Transverse colon (tissue), 4 donors: ENCODE results near the gene IL22RA1. TPM values are rescaled to one million over a fixed set of nuclear protein-coding genes. Genes with fewer than 3 reads are reported as not detected.

Source experiments
- DNase-seq: peaks from one replicate; pipeline ENCODE4 v3.0.0-alpha.2; 2019
- H3K27ac ChIP-seq, 4 donors: fragments of 200-600 bp; sonication (generic); 2 replicates each; pipeline ENCODE4 v1.5.1; 2016 to 2018; ENCODE audit warnings: inconsistent platforms in 4 of 4
- H3K27me3 ChIP-seq: fragments of 200-600 bp; sonication (generic); 2 replicates; pipeline ENCODE4 v1.5.1; 2017; ENCODE audit warnings: inconsistent platforms
- H3K36me3 ChIP-seq, 4 donors: fragments of 200-600 bp; sonication (generic); 2 replicates each; pipeline ENCODE4 v1.5.1; 2017 to 2019; ENCODE audit warnings: inconsistent platforms in 4 of 4
- H3K4me1 ChIP-seq, 4 donors: fragments of 200-600 bp; sonication (generic); 2 replicates each; pipeline ENCODE4 v1.5.1; 2017 to 2020; ENCODE audit warnings: inconsistent platforms in 4 of 4
- H3K4me3 ChIP-seq, 4 donors: fragments of 200-600 bp; sonication (generic); 1 replicate in 1 of 4; 2 replicates in 3 of 4; pipeline versions ENCODE4 v1.5.1 to v1.6.1; 2017 to 2019; ENCODE audit warnings: inconsistent platforms in 4 of 4
- H3K9me3 ChIP-seq, 2 donors: fragments of 200-600 bp; sonication (generic); 2 replicates each; pipeline ENCODE4 v1.5.1; 2017 to 2019; ENCODE audit warnings: inconsistent platforms in 2 of 2
- EP300 ChIP-seq: sonication (generic); formaldehyde crosslinking; IDR thresholded peaks from one replicate; pipeline ENCODE4 v1.6.1; 2017; ENCODE audit warnings: antibody characterized with exemption, low read depth
- POLR2A ChIP-seq: fragments of 450-650 bp; IDR thresholded peaks from one replicate; pipeline ENCODE4 v1.6.1; 2016; ENCODE audit warnings: antibody characterized with exemption, mild to moderate bottlenecking, moderate library complexity
- POLR2AphosphoS5 ChIP-seq, 3 donors: sonication (generic); formaldehyde crosslinking; IDR thresholded peaks; one replicate each; pipeline ENCODE4 v1.6.1; 2016; ENCODE audit warnings: antibody characterized with exemption in 3 of 3
- WGBS, 2 donors: methylation state at CpG; one replicate each; pipeline ENCODE4 v1.1.5; 2018; ENCODE audit warnings: low coverage in 1 of 2; 5-methylcytosine and 5-hydroxymethylcytosine counted together
- in situ Hi-C, 4 donors: fragments of 200-750 bp; cut with MboI; loops; one replicate each; pipeline versions ENCODE4 v1.15.0 to v1.15.1; 2017; ENCODE audit warnings: low sequenced_read_pairs in 3 of 4, low pct_ligation_motif_present in 1 of 4, low pct_unique_long_range_greater_than_20kb in 1 of 4
- intact Hi-C: fragments of 100-400 bp; cut with DNase I; formaldehyde crosslinking; loops from one replicate; pipeline ENCODE4 v1.15.1; 2023; ENCODE audit warnings: low total_unique reads
- total RNA-seq, 4 donors: library from RNA; depleted of rRNA; stranded (reverse); fragments of >200 nt; gene quantifications; one replicate each; pipeline ENCODE4 v1.1.0, GENCODE V29; 2016
- TF ChIP-seq, protein P1 (sequence below), 5 experiments: fragments of 200-600 bp in 3 of 5; fragments of 450-650 bp in 2 of 5; sonication (generic) in 3 of 5; IDR thresholded peaks; 1 replicate in 2 of 5; 2 replicates in 3 of 5; pipeline ENCODE4 v1.5.1; 2016 to 2017; ENCODE audit warnings: antibody characterized with exemption in 5 of 5, inconsistent platforms in 3 of 5, mild to moderate bottlenecking in 2 of 5, moderate library complexity in 1 of 5

Gene IL22RA1
- total RNA-seq, 4 donors from 2014 or later = 4.4 to 29.2 (median 27.3) TPM

DNA sequence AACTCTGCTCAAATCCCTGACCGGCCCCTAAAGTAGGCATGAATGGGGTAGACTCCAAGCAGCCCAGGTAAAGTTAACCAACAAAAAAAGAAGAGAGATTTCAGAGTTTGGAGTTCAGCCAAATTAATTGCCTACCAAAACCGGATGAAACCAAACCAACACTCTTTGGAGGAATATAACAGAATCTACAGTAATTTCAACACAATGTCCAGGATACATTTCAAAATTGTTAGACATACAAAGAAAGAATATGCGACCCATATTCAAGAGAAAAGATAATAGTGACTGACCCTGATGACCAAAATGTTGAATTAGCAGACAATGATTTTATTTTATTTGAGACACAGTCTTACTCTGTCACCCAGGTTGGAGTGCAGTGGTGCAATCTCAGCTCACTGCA, 12.6 kb downstream of the IL22RA1 start:
- 83 to 85% methylated on average over 2 to 3 of the region's 3 CpGs for WGBS, 2 donors
- Histone ChIP-seq H3K27me3 (no peaks in the 10 kb centered on the region), H3K9me3 (no peaks in the 10 kb centered on the region), H3K4me1 (no peaks in the 10 kb centered on the region), H3K4me3 (no peak overlapping the region), H3K27ac (no peak overlapping the region), H3K36me3 (no peaks in the 10 kb centered on the region)
- no peak for TF ChIP-seq POLR2AphosphoS5 (IDR thresholded peaks at IDR 0.05)
- no peak for TF ChIP-seq EP300
- TF ChIP-seq, protein P1, sequence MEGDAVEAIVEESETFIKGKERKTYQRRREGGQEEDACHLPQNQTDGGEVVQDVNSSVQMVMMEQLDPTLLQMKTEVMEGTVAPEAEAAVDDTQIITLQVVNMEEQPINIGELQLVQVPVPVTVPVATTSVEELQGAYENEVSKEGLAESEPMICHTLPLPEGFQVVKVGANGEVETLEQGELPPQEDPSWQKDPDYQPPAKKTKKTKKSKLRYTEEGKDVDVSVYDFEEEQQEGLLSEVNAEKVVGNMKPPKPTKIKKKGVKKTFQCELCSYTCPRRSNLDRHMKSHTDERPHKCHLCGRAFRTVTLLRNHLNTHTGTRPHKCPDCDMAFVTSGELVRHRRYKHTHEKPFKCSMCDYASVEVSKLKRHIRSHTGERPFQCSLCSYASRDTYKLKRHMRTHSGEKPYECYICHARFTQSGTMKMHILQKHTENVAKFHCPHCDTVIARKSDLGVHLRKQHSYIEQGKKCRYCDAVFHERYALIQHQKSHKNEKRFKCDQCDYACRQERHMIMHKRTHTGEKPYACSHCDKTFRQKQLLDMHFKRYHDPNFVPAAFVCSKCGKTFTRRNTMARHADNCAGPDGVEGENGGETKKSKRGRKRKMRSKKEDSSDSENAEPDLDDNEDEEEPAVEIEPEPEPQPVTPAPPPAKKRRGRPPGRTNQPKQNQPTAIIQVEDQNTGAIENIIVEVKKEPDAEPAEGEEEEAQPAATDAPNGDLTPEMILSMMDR (IDR thresholded peaks at IDR 0.05) = no peak
- no peak for TF ChIP-seq POLR2A
- intact Hi-C loops = no loop called here
- in situ Hi-C loops = no loop called here
- no peak for DNase-seq

DNA sequence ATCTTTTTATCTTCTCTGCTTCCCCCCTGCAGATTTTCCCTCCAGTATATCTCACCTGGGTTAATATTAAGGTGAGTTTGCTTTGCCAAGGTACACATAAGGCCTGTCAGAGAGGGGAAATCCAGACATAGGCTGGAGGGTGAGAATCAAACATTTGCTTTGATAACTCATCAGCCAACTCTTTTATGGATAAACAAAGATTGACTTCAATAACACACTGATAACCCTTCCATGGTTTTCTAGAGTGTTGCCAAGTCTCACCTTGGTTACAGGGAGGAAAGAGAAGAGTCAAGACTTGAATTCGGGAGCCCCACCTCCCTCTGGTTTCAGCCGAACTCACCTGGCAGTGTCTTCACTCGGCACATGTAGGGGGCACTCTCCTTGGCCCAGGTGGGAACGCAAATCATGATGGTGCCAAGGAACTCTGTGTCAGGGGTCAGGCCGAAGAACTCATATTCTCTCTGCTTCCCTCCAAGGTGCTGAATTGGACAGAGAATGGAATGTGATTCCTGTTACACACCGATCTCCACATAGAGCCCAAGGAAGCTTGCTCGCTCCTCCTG, 15.1 kb downstream of the IL22RA1 start:
- no peaks in the 10 kb centered on the region for H3K27me3 ChIP-seq
- in situ Hi-C loops = no loop called here
- no peak for DNase-seq
- intact Hi-C loops = no loop called here
- TF ChIP-seq POLR2AphosphoS5 (IDR thresholded peaks at IDR 0.05) = no peak
- TF ChIP-seq, protein P1 (IDR thresholded peaks at IDR 0.05) = no peak
- no peak overlapping the region for H3K27ac ChIP-seq
- WGBS, 2 donors = 66 to 75% methylated on average over 2 to 7 of the region's 7 CpGs
- H3K36me3 ChIP-seq = no peaks in the 10 kb centered on the region
- no peaks in the 10 kb centered on the region for H3K9me3 ChIP-seq
- no peak overlapping the region for H3K4me3 ChIP-seq
- H3K4me1 ChIP-seq = no peaks in the 10 kb centered on the region

DNA sequence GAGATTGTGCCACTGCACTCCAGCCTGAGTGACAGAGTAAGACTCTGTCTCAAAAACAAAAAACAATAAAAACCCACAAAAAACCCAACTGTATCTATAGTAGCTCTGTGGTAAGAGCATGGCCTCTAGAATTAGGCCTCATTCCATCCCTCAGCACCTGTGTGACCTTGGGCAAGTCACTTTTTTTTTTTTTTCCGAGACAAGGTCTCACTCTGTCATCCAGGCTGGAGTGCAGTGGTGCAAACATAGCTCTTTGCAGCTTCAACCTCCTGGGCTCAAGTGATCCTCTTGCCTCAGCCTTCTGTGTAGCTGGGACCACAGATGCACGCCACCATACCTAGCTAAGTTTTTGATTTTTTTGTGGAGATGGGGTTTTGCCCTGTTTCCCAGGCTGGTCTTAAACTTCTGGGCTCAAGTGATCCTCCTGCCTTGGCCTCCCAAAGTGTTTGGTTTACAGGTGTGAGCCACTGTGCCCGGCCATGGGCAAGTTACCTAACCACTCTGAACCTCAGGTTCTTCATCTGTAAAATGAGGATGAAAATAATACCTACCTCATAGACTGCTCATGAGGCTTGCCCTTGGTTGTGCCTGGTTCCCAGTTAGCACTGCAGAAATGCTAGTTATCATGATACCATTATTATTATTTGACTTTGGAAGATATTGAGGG, 15.7 kb downstream of the IL22RA1 start:
- in situ Hi-C loops (no loop called here), intact Hi-C loops (no loop called here)
- H3K9me3 ChIP-seq = no peaks in the 10 kb centered on the region
- no peaks in the 10 kb centered on the region for H3K27me3 ChIP-seq
- H3K4me1 ChIP-seq = no peaks in the 10 kb centered on the region
- H3K27ac ChIP-seq = no peak overlapping the region
- no peaks in the 10 kb centered on the region for H3K36me3 ChIP-seq
- no peak for DNase-seq
- H3K4me3 ChIP-seq = no peak overlapping the region
- TF ChIP-seq, protein P1 (IDR thresholded peaks at IDR 0.05) = no peak
- TF ChIP-seq POLR2A (no peak), EP300 (no peak), POLR2AphosphoS5 (IDR thresholded peaks at IDR 0.05) (no peak)
- WGBS, 2 donors = 83 to 85% methylated on average over 2 to 3 of the region's 3 CpGs

DNA sequence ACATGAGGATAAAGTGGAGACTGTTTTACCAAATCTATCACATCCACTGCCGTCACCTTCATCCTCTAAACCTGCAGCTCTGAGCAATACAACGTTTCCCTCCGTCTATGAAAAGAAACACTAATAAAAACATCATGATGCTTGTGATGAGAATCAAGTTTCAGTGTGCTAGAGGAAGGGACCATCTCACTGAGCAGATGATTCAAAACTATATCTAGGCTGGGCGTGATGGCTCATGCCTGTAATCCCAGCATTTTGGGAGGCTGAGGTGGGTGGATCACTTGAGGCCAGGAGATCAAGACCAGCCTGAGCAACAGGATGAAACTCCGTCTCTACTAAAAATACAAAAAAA, 16.3 kb downstream of the IL22RA1 start:
- TF ChIP-seq, protein P1 (IDR thresholded peaks at IDR 0.05) = no peak
- no peak for TF ChIP-seq POLR2A
- TF ChIP-seq EP300 = no peak
- TF ChIP-seq POLR2AphosphoS5 (IDR thresholded peaks at IDR 0.05) = no peak
- Histone ChIP-seq H3K27ac (no peak overlapping the region), H3K27me3 (no peaks in the 10 kb centered on the region), H3K4me1 (no peaks in the 10 kb centered on the region), H3K4me3 (no peak overlapping the region), H3K9me3 (no peaks in the 10 kb centered on the region), H3K36me3 (no peaks in the 10 kb centered on the region)
- in situ Hi-C loops (no loop called here), intact Hi-C loops (no loop called here)
- WGBS, 2 donors = 78 to 85% methylated on average over 5 of the region's 5 CpGs
- no peak for DNase-seq
